ENCODE data around the gene TAF4B.
A peak's percentile ranks its signal among the peaks of the same experiment; 100 is the strongest.

The TAF4B gene

GRCh38 chr18:26439537-26439936, 213.3 kb downstream of the TAF4B start:
- no peaks in the 10 kb centered on the region for H3K79me2 ChIP-seq (ENCODE audit: low read length)
- H3K27ac ChIP-seq (ENCODE audit: low read length): no peak overlapping the region
- H3K9ac ChIP-seq (ENCODE audit: low read length): no peak overlapping the region
- H3K9me3 ChIP-seq (ENCODE audit: insufficient read depth, low read length): peaks cover 5% of the 10 kb centered on the region; the same call in 1 of the 2 replicates
- no peaks in the 10 kb centered on the region for H3K36me3 ChIP-seq (replicated peaks; ENCODE audit: low read depth, low read length)
- H4K20me1 ChIP-seq (ENCODE audit: insufficient read depth, low read length): no peaks in the 10 kb centered on the region
- H3K27me3 ChIP-seq (ENCODE audit: low read depth, low read length): peaks cover 19% of the 10 kb centered on the region; the same call in 1 of the 2 replicates
- peak overlapping the region; percentile 51 for H3K4me3 ChIP-seq (ENCODE audit: low read length)
- peaks cover 17% of the 10 kb centered on the region for H3K4me1 ChIP-seq (ENCODE audit: low read length)
- H2AFZ ChIP-seq (ENCODE audit: low read depth, low read length): no peak overlapping the region
- H3K4me2 ChIP-seq (ENCODE audit: low read length): peak overlapping the region; percentile 72
- TF ChIP-seq EZH2phosphoT487 (IDR thresholded peaks at IDR 0.05; ENCODE audit: low read depth): no peak
- TF ChIP-seq CTCF (IDR thresholded peaks at IDR 0.05; ENCODE audit: low read depth, low read length): no peak

GRCh38 chr18:26440644-26441043, 214.4 kb downstream of the TAF4B start:
- Histone ChIP-seq H3K36me3 (replicated peaks; ENCODE audit: low read depth, low read length) (no peaks in the 10 kb centered on the region), H3K4me2 (ENCODE audit: low read length) (peak overlapping the region; percentile 56), H3K27me3 (ENCODE audit: low read depth, low read length) (peaks cover 19% of the 10 kb centered on the region; the same call in 1 of the 2 replicates), H3K9ac (ENCODE audit: low read length) (no peak overlapping the region), H3K79me2 (ENCODE audit: low read length) (no peaks in the 10 kb centered on the region), H3K27ac (ENCODE audit: low read length) (no peak overlapping the region), H2AFZ (ENCODE audit: low read depth, low read length) (no peak overlapping the region), H3K4me1 (ENCODE audit: low read length) (peaks cover 17% of the 10 kb centered on the region), H3K9me3 (ENCODE audit: insufficient read depth, low read length) (peaks cover 5% of the 10 kb centered on the region; the same call in 1 of the 2 replicates), H3K4me3 (ENCODE audit: low read length) (peak overlapping the region; percentile 57), H4K20me1 (ENCODE audit: insufficient read depth, low read length) (no peaks in the 10 kb centered on the region)
- no peak for TF ChIP-seq CTCF (IDR thresholded peaks at IDR 0.05; ENCODE audit: low read depth, low read length)
- no peak for TF ChIP-seq EZH2phosphoT487 (IDR thresholded peaks at IDR 0.05; ENCODE audit: low read depth)
